Epithelial cell of esophagus (primary cell): ENCODE results near the gene PLPP2.

Experiments used
- DNase-seq: peaks from one replicate; pipeline ENCODE4 v3.0.0; 2010; ENCODE audit warnings: low read depth
- H3K4me3 ChIP-seq: 2 replicates; pipeline ENCODE4 v1.5.1; 2011; ENCODE audit warnings: mild to moderate bottlenecking, low read length, control low read depth
- CTCF ChIP-seq: IDR thresholded peaks from 2 replicates; pipeline ENCODE4 v1.5.1; 2011; ENCODE audit warnings: low read depth, mild to moderate bottlenecking, low read length, control low read depth, inconsistent platforms; ENCODE audit not compliant: insufficient read depth; ENCODE audit errors: missing control alignments

Gene PLPP2

DNA sequence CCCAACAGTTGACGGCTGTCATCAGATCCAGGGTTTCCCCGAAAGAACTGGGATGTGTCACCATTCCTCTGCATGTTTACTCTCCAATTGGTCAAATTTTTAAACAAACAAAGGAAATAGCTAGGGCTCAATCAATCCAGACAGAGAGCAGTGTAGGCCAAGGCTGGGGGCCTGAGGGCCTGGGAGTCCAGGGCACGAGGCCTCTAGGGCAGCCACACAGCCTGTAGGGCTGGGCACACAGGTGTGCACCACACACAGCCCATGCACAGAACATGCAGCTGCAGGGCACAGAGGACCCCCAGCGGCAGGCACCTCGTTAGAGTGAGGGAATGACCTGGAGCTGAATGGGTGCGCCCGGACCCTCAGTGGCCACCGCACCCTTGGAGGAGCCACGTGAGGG is 43.9 kb upstream of the PLPP2 start:
- H3K4me3 ChIP-seq, result no peak overlapping the region
- TF ChIP-seq CTCF, result no peak
- DNase-seq, result no peak

- TF ChIP-seq CTCF, result no peak
- DNase-seq, result no peak
- no peak overlapping the region for H3K4me3 ChIP-seq
Measured at GRCh38 chr19:334296-335071, 43.3 kb upstream of the PLPP2 start.

DNA sequence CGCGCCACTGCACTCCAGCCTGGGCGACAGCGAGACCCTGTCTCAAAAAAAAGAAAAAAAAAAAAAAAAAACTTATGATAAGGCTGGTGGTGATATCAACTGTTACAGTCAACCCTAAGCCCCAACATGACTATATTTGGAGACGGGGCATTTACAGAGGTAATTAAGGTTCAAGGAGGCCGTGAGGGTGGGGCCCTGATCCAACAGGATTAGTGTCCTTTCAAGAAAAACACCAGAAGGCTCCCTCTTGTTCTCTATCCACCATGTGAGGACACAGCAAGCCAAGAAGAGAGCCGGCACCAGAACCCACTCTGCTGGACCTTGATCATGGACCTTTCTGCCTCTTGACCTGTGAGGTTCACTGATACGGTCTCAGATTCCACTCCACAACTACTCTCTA is 39.3 kb upstream of the PLPP2 start:
- no peak for DNase-seq
- no peak overlapping the region for H3K4me3 ChIP-seq
- TF ChIP-seq CTCF, result no peak

DNA sequence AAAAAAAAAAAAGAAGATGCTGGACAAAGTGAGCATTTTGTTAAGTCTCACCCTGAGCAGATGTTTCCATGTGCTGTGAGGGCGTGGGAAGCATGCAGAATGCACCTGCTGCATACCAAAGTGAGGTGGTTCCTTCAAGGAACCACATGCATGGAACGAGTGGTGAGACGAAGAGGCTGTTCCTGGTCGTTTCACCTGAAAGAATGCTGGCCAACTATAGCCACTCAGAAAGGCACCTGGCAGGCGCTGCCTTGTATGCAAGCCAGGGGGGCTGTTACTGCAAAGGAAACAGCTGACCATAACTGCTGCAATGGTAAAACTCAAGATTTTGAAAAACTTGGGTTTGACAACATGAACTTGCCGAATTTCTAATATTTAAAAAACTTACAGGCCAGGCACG is 38.7 kb upstream of the PLPP2 start:
- DNase-seq, result no peak
- no peak for TF ChIP-seq CTCF
- H3K4me3 ChIP-seq, result no peak overlapping the region

DNA sequence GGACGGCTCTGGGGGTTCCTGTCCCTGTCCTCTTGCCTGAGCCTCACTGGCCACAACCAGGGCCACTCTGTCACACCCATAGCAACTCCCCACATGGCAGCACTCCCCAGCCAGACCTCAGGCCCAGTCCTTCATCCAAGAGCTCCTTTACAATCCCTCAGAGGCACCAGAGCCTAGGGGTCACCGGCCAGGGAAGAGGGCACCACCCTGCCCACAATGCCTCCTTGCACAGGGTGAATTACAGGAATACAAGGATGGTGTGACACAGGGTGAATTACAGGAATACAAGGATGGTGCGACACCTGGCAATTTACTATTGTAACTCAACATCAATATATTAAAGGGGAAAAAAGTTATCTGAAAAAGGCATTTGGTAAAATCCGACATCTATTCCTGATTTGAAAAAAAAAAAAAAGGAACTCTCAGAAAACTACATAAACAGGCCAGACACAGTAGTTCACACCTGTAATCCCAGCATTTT is 36.9 kb upstream of the PLPP2 start:
- TF ChIP-seq CTCF, result no peak
- no peak for DNase-seq
- H3K4me3 ChIP-seq, result no peak overlapping the region

- no peak for TF ChIP-seq CTCF
- no peak for DNase-seq
- H3K4me3 ChIP-seq, result no peak overlapping the region
Measured at GRCh38 chr19:327291-328024, 36.3 kb upstream of the PLPP2 start.
